ENCODE data around the gene PIP5K1B. TPM values are rescaled to one million over a fixed set of nuclear protein-coding genes. Genes with fewer than 3 reads are reported as not detected.

PIP5K1B gene
- total and polyA plus RNA-seq, 2 experiments from 2014 or later: 1.3 to 2.8 TPM

DNA sequence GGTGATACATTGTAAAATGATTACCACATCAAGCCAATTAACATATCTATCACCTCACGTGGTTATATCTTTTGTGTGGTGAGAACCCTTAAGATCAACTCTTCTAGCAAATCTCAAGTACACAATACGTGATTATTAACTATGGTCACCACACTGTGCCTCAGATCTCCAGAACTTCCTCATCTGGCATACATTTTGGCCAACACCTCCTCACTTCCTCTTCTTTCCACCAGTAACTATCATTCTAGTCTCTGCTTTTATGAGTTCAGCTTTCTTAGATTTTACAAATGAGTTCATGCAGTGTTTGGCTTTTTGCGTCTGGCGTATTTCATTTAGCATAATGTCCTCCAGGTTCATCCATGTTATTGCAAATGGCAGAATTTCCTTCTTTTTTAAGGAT is 273.0 kb downstream of the PIP5K1B start:
- Mint-ChIP-seq H3K36me3 (ENCODE audit: low read depth) (peaks cover 17% of the 10 kb centered on the region; the same call in 2 of the 3 replicates), H3K4me1 (peaks cover 30% of the 10 kb centered on the region), H3K27ac (no peak overlapping the region), H3K9me3 (peaks cover 13% of the 10 kb centered on the region), H3K27me3 (ENCODE audit: insufficient read depth, low read depth, poor library complexity) (no peaks in the 10 kb centered on the region), H3K4me3 (no peak overlapping the region)
- H3K4me2 ChIP-seq: no peak overlapping the region
- no peak for ATAC-seq
- DNase-seq (ENCODE audit: low spot score): no peak
- H3K27ac ChIP-seq (ENCODE audit: low read depth): no peak overlapping the region
- no peak overlapping the region for H2AFZ ChIP-seq
- H3F3A ChIP-seq (replicated peaks; ENCODE audit: low read depth): no peaks in the 10 kb centered on the region; the same call in 1 of the 2 replicates
- no peaks in the 10 kb centered on the region for H3K79me2 ChIP-seq (replicated peaks; ENCODE audit: insufficient read depth)
- H4K20me1 ChIP-seq (replicated peaks; ENCODE audit: insufficient read depth): no peaks in the 10 kb centered on the region
- 0 out of 2 replicates have a peak, but pooled peaks cover 3% of the 10 kb centered on the region for H3K9me2 ChIP-seq (ENCODE audit: insufficient read depth)
- no peak for TF ChIP-seq EZH2 (IDR thresholded peaks at IDR 0.05; ENCODE audit: low read depth, unreplicated experiment)
- TF ChIP-seq, protein P1, sequence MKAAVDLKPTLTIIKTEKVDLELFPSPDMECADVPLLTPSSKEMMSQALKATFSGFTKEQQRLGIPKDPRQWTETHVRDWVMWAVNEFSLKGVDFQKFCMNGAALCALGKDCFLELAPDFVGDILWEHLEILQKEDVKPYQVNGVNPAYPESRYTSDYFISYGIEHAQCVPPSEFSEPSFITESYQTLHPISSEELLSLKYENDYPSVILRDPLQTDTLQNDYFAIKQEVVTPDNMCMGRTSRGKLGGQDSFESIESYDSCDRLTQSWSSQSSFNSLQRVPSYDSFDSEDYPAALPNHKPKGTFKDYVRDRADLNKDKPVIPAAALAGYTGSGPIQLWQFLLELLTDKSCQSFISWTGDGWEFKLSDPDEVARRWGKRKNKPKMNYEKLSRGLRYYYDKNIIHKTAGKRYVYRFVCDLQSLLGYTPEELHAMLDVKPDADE (IDR thresholded peaks at IDR 0.05): no peak
- TF ChIP-seq, protein P2, sequence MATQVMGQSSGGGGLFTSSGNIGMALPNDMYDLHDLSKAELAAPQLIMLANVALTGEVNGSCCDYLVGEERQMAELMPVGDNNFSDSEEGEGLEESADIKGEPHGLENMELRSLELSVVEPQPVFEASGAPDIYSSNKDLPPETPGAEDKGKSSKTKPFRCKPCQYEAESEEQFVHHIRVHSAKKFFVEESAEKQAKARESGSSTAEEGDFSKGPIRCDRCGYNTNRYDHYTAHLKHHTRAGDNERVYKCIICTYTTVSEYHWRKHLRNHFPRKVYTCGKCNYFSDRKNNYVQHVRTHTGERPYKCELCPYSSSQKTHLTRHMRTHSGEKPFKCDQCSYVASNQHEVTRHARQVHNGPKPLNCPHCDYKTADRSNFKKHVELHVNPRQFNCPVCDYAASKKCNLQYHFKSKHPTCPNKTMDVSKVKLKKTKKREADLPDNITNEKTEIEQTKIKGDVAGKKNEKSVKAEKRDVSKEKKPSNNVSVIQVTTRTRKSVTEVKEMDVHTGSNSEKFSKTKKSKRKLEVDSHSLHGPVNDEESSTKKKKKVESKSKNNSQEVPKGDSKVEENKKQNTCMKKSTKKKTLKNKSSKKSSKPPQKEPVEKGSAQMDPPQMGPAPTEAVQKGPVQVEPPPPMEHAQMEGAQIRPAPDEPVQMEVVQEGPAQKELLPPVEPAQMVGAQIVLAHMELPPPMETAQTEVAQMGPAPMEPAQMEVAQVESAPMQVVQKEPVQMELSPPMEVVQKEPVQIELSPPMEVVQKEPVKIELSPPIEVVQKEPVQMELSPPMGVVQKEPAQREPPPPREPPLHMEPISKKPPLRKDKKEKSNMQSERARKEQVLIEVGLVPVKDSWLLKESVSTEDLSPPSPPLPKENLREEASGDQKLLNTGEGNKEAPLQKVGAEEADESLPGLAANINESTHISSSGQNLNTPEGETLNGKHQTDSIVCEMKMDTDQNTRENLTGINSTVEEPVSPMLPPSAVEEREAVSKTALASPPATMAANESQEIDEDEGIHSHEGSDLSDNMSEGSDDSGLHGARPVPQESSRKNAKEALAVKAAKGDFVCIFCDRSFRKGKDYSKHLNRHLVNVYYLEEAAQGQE (IDR thresholded peaks at IDR 0.05; ENCODE audit: unreplicated experiment): no peak
- TF ChIP-seq JUNB (IDR thresholded peaks at IDR 0.05; ENCODE audit: unreplicated experiment): no peak
- no peak for TF ChIP-seq ZNF114 (CRISPR knock-in tag; IDR thresholded peaks at IDR 0.05)
- TF ChIP-seq STAT1 (IDR thresholded peaks at IDR 0.05; ENCODE audit: unreplicated experiment): no peak
- no peak for TF ChIP-seq NANOG (IDR thresholded peaks at IDR 0.05; ENCODE audit: borderline replicate concordance)
- TF ChIP-seq, protein P3, sequence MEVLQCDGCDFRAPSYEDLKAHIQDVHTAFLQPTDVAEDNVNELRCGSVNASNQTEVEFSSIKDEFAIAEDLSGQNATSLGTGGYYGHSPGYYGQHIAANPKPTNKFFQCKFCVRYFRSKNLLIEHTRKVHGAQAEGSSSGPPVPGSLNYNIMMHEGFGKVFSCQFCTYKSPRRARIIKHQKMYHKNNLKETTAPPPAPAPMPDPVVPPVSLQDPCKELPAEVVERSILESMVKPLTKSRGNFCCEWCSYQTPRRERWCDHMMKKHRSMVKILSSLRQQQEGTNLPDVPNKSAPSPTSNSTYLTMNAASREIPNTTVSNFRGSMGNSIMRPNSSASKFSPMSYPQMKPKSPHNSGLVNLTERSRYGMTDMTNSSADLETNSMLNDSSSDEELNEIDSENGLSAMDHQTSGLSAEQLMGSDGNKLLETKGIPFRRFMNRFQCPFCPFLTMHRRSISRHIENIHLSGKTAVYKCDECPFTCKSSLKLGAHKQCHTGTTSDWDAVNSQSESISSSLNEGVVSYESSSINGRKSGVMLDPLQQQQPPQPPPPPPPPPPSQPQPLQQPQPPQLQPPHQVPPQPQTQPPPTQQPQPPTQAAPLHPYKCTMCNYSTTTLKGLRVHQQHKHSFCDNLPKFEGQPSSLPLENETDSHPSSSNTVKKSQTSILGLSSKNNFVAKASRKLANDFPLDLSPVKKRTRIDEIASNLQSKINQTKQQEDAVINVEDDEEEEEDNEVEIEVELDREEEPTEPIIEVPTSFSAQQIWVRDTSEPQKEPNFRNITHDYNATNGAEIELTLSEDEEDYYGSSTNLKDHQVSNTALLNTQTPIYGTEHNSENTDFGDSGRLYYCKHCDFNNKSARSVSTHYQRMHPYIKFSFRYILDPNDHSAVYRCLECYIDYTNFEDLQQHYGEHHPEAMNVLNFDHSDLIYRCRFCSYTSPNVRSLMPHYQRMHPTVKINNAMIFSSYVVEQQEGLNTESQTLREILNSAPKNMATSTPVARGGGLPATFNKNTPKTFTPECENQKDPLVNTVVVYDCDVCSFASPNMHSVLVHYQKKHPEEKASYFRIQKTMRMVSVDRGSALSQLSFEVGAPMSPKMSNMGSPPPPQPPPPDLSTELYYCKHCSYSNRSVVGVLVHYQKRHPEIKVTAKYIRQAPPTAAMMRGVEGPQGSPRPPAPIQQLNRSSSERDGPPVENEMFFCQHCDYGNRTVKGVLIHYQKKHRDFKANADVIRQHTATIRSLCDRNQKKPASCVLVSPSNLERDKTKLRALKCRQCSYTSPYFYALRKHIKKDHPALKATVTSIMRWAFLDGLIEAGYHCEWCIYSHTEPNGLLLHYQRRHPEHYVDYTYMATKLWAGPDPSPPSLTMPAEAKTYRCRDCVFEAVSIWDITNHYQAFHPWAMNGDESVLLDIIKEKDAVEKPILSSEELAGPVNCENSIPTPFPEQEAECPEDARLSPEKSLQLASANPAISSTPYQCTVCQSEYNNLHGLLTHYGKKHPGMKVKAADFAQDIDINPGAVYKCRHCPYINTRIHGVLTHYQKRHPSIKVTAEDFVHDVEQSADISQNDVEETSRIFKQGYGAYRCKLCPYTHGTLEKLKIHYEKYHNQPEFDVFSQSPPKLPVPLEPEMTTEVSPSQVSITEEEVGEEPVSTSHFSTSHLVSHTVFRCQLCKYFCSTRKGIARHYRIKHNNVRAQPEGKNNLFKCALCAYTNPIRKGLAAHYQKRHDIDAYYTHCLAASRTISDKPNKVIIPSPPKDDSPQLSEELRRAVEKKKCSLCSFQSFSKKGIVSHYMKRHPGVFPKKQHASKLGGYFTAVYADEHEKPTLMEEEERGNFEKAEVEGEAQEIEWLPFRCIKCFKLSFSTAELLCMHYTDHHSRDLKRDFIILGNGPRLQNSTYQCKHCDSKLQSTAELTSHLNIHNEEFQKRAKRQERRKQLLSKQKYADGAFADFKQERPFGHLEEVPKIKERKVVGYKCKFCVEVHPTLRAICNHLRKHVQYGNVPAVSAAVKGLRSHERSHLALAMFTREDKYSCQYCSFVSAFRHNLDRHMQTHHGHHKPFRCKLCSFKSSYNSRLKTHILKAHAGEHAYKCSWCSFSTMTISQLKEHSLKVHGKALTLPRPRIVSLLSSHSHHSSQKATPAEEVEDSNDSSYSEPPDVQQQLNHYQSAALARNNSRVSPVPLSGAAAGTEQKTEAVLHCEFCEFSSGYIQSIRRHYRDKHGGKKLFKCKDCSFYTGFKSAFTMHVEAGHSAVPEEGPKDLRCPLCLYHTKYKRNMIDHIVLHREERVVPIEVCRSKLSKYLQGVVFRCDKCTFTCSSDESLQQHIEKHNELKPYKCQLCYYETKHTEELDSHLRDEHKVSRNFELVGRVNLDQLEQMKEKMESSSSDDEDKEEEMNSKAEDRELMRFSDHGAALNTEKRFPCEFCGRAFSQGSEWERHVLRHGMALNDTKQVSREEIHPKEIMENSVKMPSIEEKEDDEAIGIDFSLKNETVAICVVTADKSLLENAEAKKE (CRISPR knock-in tag; IDR thresholded peaks at IDR 0.05): no peak
- TF ChIP-seq, protein P4, sequence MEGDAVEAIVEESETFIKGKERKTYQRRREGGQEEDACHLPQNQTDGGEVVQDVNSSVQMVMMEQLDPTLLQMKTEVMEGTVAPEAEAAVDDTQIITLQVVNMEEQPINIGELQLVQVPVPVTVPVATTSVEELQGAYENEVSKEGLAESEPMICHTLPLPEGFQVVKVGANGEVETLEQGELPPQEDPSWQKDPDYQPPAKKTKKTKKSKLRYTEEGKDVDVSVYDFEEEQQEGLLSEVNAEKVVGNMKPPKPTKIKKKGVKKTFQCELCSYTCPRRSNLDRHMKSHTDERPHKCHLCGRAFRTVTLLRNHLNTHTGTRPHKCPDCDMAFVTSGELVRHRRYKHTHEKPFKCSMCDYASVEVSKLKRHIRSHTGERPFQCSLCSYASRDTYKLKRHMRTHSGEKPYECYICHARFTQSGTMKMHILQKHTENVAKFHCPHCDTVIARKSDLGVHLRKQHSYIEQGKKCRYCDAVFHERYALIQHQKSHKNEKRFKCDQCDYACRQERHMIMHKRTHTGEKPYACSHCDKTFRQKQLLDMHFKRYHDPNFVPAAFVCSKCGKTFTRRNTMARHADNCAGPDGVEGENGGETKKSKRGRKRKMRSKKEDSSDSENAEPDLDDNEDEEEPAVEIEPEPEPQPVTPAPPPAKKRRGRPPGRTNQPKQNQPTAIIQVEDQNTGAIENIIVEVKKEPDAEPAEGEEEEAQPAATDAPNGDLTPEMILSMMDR (conservative IDR thresholded peaks at IDR 0.05; ENCODE audit: low read depth in 2 of 2): no peak
- no peak for TF ChIP-seq EZH2phosphoT487 (IDR thresholded peaks at IDR 0.05; ENCODE audit: unreplicated experiment)
- TF ChIP-seq CREB1 (CRISPR knock-in tag; IDR thresholded peaks at IDR 0.05; ENCODE audit: low read depth): no peak
- no peak for TF ChIP-seq POLR2AphosphoS5 (IDR thresholded peaks at IDR 0.05; ENCODE audit: low read depth)
- no peak for TF ChIP-seq ZNF331 (CRISPR knock-in tag; IDR thresholded peaks at IDR 0.05; ENCODE audit: low read depth)
- H3K36me3 ChIP-seq (ENCODE audit: insufficient read depth): no peaks in the 10 kb centered on the region
- H3K27me3 ChIP-seq (ENCODE audit: insufficient read depth): no peaks in the 10 kb centered on the region
- H3K4me1 ChIP-seq (ENCODE audit: insufficient read depth): peaks cover 21% of the 10 kb centered on the region
- H3K4me3 ChIP-seq: no peak overlapping the region

Data from GM23338 (cell line).